Stimulated activated naive CD4-positive, alpha-beta T cell (primary cell): Measurements from ENCODE around the gene C17orf78.
"Not testable (repeated sequence)": the region's sequence is repeated elsewhere in the genome, so short reads cannot be mapped to it uniquely, and the experiment has no call there.

Experiments
- DNase-seq, 6 experiments: peaks; one replicate each; lab custom pipeline; 2025; lab: John Stamatoyannopoulos, UW

The C17orf78 gene

DNA sequence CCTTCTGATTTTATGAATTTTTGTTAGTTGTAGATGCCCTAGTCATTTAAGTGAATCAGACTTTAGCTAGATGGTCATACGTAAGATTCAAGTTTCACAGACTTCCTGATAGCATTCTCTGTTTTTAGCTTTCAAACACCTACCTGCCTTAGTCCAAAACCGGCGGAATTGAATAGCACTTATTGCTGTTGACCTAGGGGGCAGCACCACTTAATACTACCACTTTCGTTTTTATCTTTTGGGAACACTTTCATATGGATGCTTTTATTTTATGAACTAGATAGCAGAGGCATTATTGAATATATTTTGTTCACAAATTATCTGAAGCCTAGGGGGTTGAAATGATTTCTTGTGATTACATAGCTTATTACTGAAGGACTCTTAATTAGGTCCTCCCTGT, 62.4 kb downstream of the C17orf78 start:
- no peak for DNase-seq

DNA sequence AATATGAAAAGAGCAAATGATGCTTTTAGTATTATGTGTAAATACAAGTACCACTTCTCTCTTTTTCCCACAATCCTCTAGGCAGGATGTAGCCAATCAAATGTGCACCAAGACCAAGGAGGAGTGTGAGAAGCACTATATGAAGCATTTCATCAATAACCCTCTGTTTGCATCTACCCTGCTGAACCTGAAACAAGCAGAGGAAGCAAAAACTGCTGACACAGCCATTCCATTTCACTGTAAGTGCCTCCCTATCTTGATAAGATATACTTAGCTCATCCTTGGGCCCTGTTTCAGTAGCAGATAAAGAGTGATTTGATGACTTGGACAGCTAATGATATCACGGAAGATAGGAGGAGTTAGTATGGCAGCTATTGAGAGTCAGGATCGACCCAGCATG, 64.6 kb downstream of the C17orf78 start:
- DNase-seq = no peak

DNA sequence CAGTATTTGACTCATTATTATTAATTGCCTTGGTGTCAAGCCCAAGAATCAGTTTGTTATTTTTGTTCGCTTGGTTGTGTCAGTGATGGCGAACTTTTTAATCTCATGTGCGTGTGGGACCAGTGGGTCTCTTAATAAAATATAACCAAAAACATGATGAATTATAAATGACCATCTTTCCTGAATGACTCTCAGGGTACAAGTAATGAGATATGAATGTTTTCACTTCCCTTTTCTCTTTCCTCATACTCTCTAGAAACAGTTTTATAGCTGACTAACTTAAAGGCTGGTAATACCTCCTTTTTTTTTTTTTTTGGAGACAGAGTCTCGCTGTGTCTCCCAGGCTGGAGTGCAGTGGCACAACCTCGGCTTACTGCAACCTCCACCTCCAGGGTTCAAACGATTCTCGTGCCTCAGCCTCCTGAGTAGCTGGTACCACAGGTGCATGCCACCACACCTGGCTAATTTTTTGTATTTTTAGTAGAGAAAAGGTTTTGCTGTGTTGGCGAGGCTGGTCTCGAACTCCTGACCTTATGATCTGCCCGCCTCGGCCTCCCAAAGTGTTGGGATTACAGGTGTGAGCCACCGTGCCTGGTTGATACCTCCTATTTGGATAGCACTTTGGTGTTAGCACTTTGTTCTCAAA, 65.7 kb downstream of the C17orf78 start:
- DNase-seq = not testable (repeated sequence)
